H9 (cell line): ENCODE data around the gene ZC3H18. TPM values are rescaled to one million over a fixed set of nuclear protein-coding genes. Genes with fewer than 3 reads are reported as not detected.

Experiments
- DNase-seq: peaks from one replicate; pipeline ENCODE4 v3.0.0-alpha.2; 2017
- H2AFZ ChIP-seq: one replicate; pipeline ENCODE4 v1.6.1; 2013; ENCODE audit warnings: mild to moderate bottlenecking, low read length, control low read depth, moderate library complexity
- H2AK5ac ChIP-seq: 2 replicates; pipeline ENCODE4 v1.6.1; 2013; ENCODE audit warnings: low read length, control low read depth, mixed read lengths; ENCODE audit not compliant: insufficient read length
- H2BK120ac ChIP-seq: one replicate; pipeline ENCODE4 v1.6.1; 2013; ENCODE audit warnings: low read depth, mild to moderate bottlenecking, low read length, control low read depth, inconsistent platforms; ENCODE audit not compliant: poor library complexity, severe bottlenecking
- H2BK12ac ChIP-seq: 2 replicates; pipeline ENCODE4 v1.6.1; 2013; ENCODE audit warnings: low read length, control low read depth, mixed read lengths, low read depth; ENCODE audit not compliant: insufficient read length
- H2BK15ac ChIP-seq: 2 replicates; pipeline ENCODE4 v1.6.1; 2013; ENCODE audit warnings: low read depth, low read length, control low read depth
- H2BK20ac ChIP-seq: one replicate; pipeline ENCODE4 v1.6.1; 2013; ENCODE audit warnings: low read depth, mild to moderate bottlenecking, low read length, control low read depth, inconsistent platforms; ENCODE audit not compliant: poor library complexity, severe bottlenecking
- H2BK5ac ChIP-seq: 2 replicates; pipeline ENCODE4 v1.6.1; 2013; ENCODE audit warnings: low read length, control low read depth, mixed read lengths; ENCODE audit not compliant: insufficient read length
- H3K14ac ChIP-seq: 2 replicates; pipeline ENCODE4 v1.6.1; 2013; ENCODE audit warnings: low read length, control low read depth; ENCODE audit not compliant: insufficient read depth
- H3K18ac ChIP-seq: 2 replicates; pipeline ENCODE4 v1.6.1; 2013; ENCODE audit warnings: low read depth, mild to moderate bottlenecking, mixed read lengths, low read length, control low read depth; ENCODE audit not compliant: insufficient read length
- H3K23ac ChIP-seq: 2 replicates; pipeline ENCODE4 v1.6.1; 2013; ENCODE audit warnings: low read length, control low read depth, mixed read lengths, low read depth; ENCODE audit not compliant: insufficient read length
- H3K23me2 ChIP-seq: 2 replicates; pipeline ENCODE4 v1.6.1; 2013; ENCODE audit warnings: low read depth, mild to moderate bottlenecking, mixed read lengths, low read length, control low read depth; ENCODE audit not compliant: insufficient read length, poor library complexity, severe bottlenecking
- H3K27ac ChIP-seq: 2 replicates; pipeline ENCODE4 v1.5.1; 2013; ENCODE audit warnings: low read length, control low read depth, mixed read lengths, low read depth; ENCODE audit not compliant: insufficient read length
- H3K27me3 ChIP-seq: 2 replicates; pipeline ENCODE4 v1.6.1; 2013; ENCODE audit warnings: low read length, control low read depth, inconsistent platforms; ENCODE audit not compliant: insufficient read depth
- H3K4ac ChIP-seq: 2 replicates; pipeline ENCODE4 v1.6.1; 2013; ENCODE audit warnings: low read depth, mild to moderate bottlenecking, control low read depth, inconsistent platforms, low read length, moderate library complexity
- H3K4me1 ChIP-seq: 2 replicates; pipeline ENCODE4 v1.6.1; 2013; ENCODE audit warnings: low read length, control low read depth, inconsistent platforms; ENCODE audit not compliant: insufficient read depth
- H3K4me2 ChIP-seq: 2 replicates; pipeline ENCODE4 v1.6.1; 2013; ENCODE audit warnings: low read length, control low read depth, mixed read lengths; ENCODE audit not compliant: insufficient read length, insufficient read depth
- H3K56ac ChIP-seq: 2 replicates; pipeline ENCODE4 v1.6.1; 2013; ENCODE audit warnings: low read depth, mild to moderate bottlenecking, mixed read lengths, low read length, control low read depth; ENCODE audit not compliant: insufficient read length
- H3K79me1 ChIP-seq: 2 replicates; pipeline ENCODE4 v1.6.1; 2013; ENCODE audit warnings: low read depth, mild to moderate bottlenecking, moderate library complexity, low read length, control low read depth, inconsistent platforms; ENCODE audit not compliant: insufficient read depth, poor library complexity, severe bottlenecking
- H3K79me2 ChIP-seq: 2 replicates; pipeline ENCODE4 v1.6.1; 2013; ENCODE audit warnings: low read length, control low read depth, inconsistent platforms; ENCODE audit not compliant: insufficient read depth
- H3K9ac ChIP-seq: 2 replicates; pipeline ENCODE4 v1.6.1; 2013; ENCODE audit warnings: low read length, control low read depth, mixed read lengths; ENCODE audit not compliant: insufficient read length; ENCODE audit errors: extremely low read depth
- H3K9me3 ChIP-seq: one replicate; pipeline ENCODE4 v1.6.1; 2013; ENCODE audit warnings: low read depth, low read length, inconsistent platforms; ENCODE audit not compliant: control insufficient read depth
- H3T11ph ChIP-seq: one replicate; pipeline ENCODE4 v1.6.1; 2013; ENCODE audit warnings: mild to moderate bottlenecking, low read length, control low read depth, inconsistent platforms
- H4K20me1 ChIP-seq: one replicate; pipeline ENCODE4 v1.6.1; 2013; ENCODE audit not compliant: control insufficient read depth, insufficient read length, insufficient read depth
- H4K5ac ChIP-seq: 2 replicates; pipeline ENCODE4 v1.6.1; 2013; ENCODE audit warnings: low read depth, mild to moderate bottlenecking, mixed read lengths, low read length, control low read depth; ENCODE audit not compliant: insufficient read length
- H4K8ac ChIP-seq: replicated peaks from 2 replicates; pipeline ENCODE4 v1.6.1; 2013; ENCODE audit warnings: low read length, control low read depth, mixed read lengths, low read depth; ENCODE audit not compliant: insufficient read length
- H4K91ac ChIP-seq: 2 replicates; pipeline ENCODE4 v1.6.1; 2013; ENCODE audit warnings: low read depth, mild to moderate bottlenecking, moderate library complexity, mixed read lengths, low read length, control low read depth; ENCODE audit not compliant: insufficient read length
- H3K27ac Mint-ChIP-seq, 3 experiments: 2 replicates in 2 of 3; 3 replicates in 1 of 3; pipeline ENCODE4 v1.8.0; 2020 to 2021; ENCODE audit warnings: mixed read lengths in 3 of 3, mild to moderate bottlenecking in 1 of 3, moderate library complexity in 1 of 3
- H3K27me3 Mint-ChIP-seq: 2 replicates; pipeline ENCODE4 v1.8.0; 2021; ENCODE audit warnings: low read depth, mild to moderate bottlenecking, moderate library complexity, mixed read lengths
- H3K36me3 Mint-ChIP-seq, 3 experiments: 2 replicates in 2 of 3; 3 replicates in 1 of 3; pipeline ENCODE4 v1.8.0; 2020 to 2021; ENCODE audit warnings: low read depth in 3 of 3, mixed read lengths in 3 of 3; ENCODE audit not compliant: insufficient read depth in 1 of 3
- H3K4me1 Mint-ChIP-seq, 2 experiments: 2 replicates each; pipeline ENCODE4 v1.8.0; 2020; ENCODE audit warnings: mixed read lengths in 2 of 2
- H3K4me3 Mint-ChIP-seq, 2 experiments: 2 replicates in 1 of 2; 3 replicates in 1 of 2; pipeline ENCODE4 v1.8.0; 2020 to 2021; ENCODE audit warnings: mild to moderate bottlenecking in 2 of 2, mixed read lengths in 2 of 2, moderate library complexity in 1 of 2
- H3K9me3 Mint-ChIP-seq, 2 experiments: 2 replicates in 1 of 2; 3 replicates in 1 of 2; pipeline ENCODE4 v1.8.0; 2020; ENCODE audit warnings: mild to moderate bottlenecking in 2 of 2, mixed read lengths in 2 of 2, moderate library complexity in 1 of 2
- CTCF ChIP-seq: fragments of 200-600 bp; sonication (generic); conservative IDR thresholded peaks from 3 replicates; pipeline ENCODE4 v1.8.0; 2021; ENCODE audit warnings: antibody characterized with exemption, mild to moderate bottlenecking
- WGBS: extraction: QIAGEN DNeasy Blood & Tissue Kit; methylation state at CpG from one replicate; pipeline ENCODE4 v1.1.7; 2013; ENCODE audit warnings: missing lambda C conversion rate, low lambda C conversion rate, mixed read lengths; ENCODE audit not compliant: insufficient read length; ENCODE audit errors: extremely low coverage; 5-methylcytosine and 5-hydroxymethylcytosine counted together
- total RNA-seq: library from RNA; stranded (reverse); gene quantifications from 2 replicates; pipeline ENCODE4 v1.2.1, GENCODE V29; 2021

ZC3H18 gene
- total RNA-seq, 1 experiment from 2014 or later = 69.7 TPM

- H3K4ac ChIP-seq = no peak overlapping the region
- Mint-ChIP-seq H3K27ac (no peak overlapping the region), H3K4me1 (peaks cover 2 to 15% of the 10 kb centered on the region in 2 experiments; a peak in 3 of 4 replicates), H3K9me3 (no peaks in the 10 kb centered on the region), H3K36me3 (peaks cover 4 to 21% (median 12%) of the 10 kb centered on the region in 3 experiments; a peak in 6 of 7 replicates), H3K4me3 (peak overlapping the region; percentile 44 to 60), H3K27me3 (peaks cover 7% of the 10 kb centered on the region)
- no peak overlapping the region for H4K8ac ChIP-seq
- H2AK5ac ChIP-seq = no peak overlapping the region
- no peaks in the 10 kb centered on the region for H3K79me1 ChIP-seq
- TF ChIP-seq CTCF = no peak
- no peak overlapping the region for H3K18ac ChIP-seq
- no peaks in the 10 kb centered on the region for H3K79me2 ChIP-seq
- no peaks in the 10 kb centered on the region for H3K4me1 ChIP-seq
- no peak overlapping the region; the same call in 1 of the 2 replicates for H2BK15ac ChIP-seq
- H3K27me3 ChIP-seq = no peaks in the 10 kb centered on the region
- no peak overlapping the region for H4K91ac ChIP-seq
- no peak overlapping the region for H3K56ac ChIP-seq
- no peak overlapping the region for H2BK120ac ChIP-seq
- H4K20me1 ChIP-seq = no peaks in the 10 kb centered on the region
- no peak overlapping the region for H4K5ac ChIP-seq
- H3K9me3 ChIP-seq = no peaks in the 10 kb centered on the region
- no peak overlapping the region; the same call in 1 of the 2 replicates for H3K14ac ChIP-seq
- H3T11ph ChIP-seq = no peak overlapping the region
- no CpG with 5 or more reads among the region's 37 CpGs for WGBS
- no peak for DNase-seq
- no peak overlapping the region for H2BK5ac ChIP-seq
- no peak overlapping the region for H3K23ac ChIP-seq
- no peak overlapping the region for H3K9ac ChIP-seq
- no peak overlapping the region for H2BK12ac ChIP-seq
- H3K4me2 ChIP-seq = no peak overlapping the region
- no peak overlapping the region for H2AFZ ChIP-seq
- H3K27ac ChIP-seq = no peak overlapping the region
- H2BK20ac ChIP-seq = no peak overlapping the region
- peaks cover 7% of the 10 kb centered on the region for H3K23me2 ChIP-seq
Observed at GRCh38 chr16:88532434-88533241, 37.6 kb upstream of the ZC3H18 start.
